ENCODE data around the gene HOXB1.

HOXB1 gene

GRCh38 chr17:48543107-48543853, 12.5 kb upstream of the HOXB1 start:
- Histone ChIP-seq H3K79me2 (ENCODE audit: insufficient read depth, low read length) (no peaks in the 10 kb centered on the region), H3K27me3 (ENCODE audit: insufficient read depth, low read length) (no peaks in the 10 kb centered on the region), H3K36me3 (ENCODE audit: insufficient read depth, low read length) (no peaks in the 10 kb centered on the region), H3K9me2 (ENCODE audit: low read depth, low read length) (no peaks in the 10 kb centered on the region), H3F3A (ENCODE audit: insufficient read depth, low read length) (no peaks in the 10 kb centered on the region), H2AFZ (ENCODE audit: low read length) (no peak overlapping the region), H3K4me1 (ENCODE audit: insufficient read depth, low read length, severe bottlenecking) (no peaks in the 10 kb centered on the region), H3K4me3 (ENCODE audit: low read depth, low read length, poor library complexity, severe bottlenecking) (no peak overlapping the region), H3K27ac (ENCODE audit: low read depth, low read length, poor library complexity, severe bottlenecking) (no peak overlapping the region), H4K20me1 (ENCODE audit: insufficient read depth, low read length) (no peaks in the 10 kb centered on the region), H3K4me2 (ENCODE audit: low read length) (no peak overlapping the region), H3K9me3 (ENCODE audit: low read length) (no peaks in the 10 kb centered on the region), H3K9ac (ENCODE audit: low read length) (no peak overlapping the region)
- no peak for TF ChIP-seq CTCF (IDR thresholded peaks at IDR 0.05; ENCODE audit: low read length)
- no peak for TF ChIP-seq EZH2 (IDR thresholded peaks at IDR 0.05; ENCODE audit: borderline replicate concordance, low read length)

- no peak overlapping the region for H2AFZ ChIP-seq (ENCODE audit: low read length)
- TF ChIP-seq CTCF (IDR thresholded peaks at IDR 0.05; ENCODE audit: low read length) (no peak), EZH2 (IDR thresholded peaks at IDR 0.05; ENCODE audit: borderline replicate concordance, low read length) (no peak)
- no peaks in the 10 kb centered on the region for H3K9me2 ChIP-seq (ENCODE audit: low read depth, low read length)
- H3K4me1 ChIP-seq (ENCODE audit: insufficient read depth, low read length, severe bottlenecking), result no peaks in the 10 kb centered on the region
- H3K9ac ChIP-seq (ENCODE audit: low read length), result no peak overlapping the region
- no peaks in the 10 kb centered on the region for H3K9me3 ChIP-seq (ENCODE audit: low read length)
- no peak overlapping the region for H3K4me3 ChIP-seq (ENCODE audit: low read depth, low read length, poor library complexity, severe bottlenecking)
- H3F3A ChIP-seq (ENCODE audit: insufficient read depth, low read length), result no peaks in the 10 kb centered on the region
- H3K27me3 ChIP-seq (ENCODE audit: insufficient read depth, low read length), result no peaks in the 10 kb centered on the region
- H3K36me3 ChIP-seq (ENCODE audit: insufficient read depth, low read length), result no peaks in the 10 kb centered on the region
- H3K4me2 ChIP-seq (ENCODE audit: low read length), result no peak overlapping the region
- H3K79me2 ChIP-seq (ENCODE audit: insufficient read depth, low read length), result no peaks in the 10 kb centered on the region
- no peaks in the 10 kb centered on the region for H4K20me1 ChIP-seq (ENCODE audit: insufficient read depth, low read length)
- H3K27ac ChIP-seq (ENCODE audit: low read depth, low read length, poor library complexity, severe bottlenecking), result no peak overlapping the region
Measured at GRCh38 chr17:48542698-48543106, 11.9 kb upstream of the HOXB1 start.

- no peaks in the 10 kb centered on the region for H3F3A ChIP-seq (ENCODE audit: insufficient read depth, low read length)
- no peaks in the 10 kb centered on the region for H3K27me3 ChIP-seq (ENCODE audit: insufficient read depth, low read length)
- TF ChIP-seq EZH2 (IDR thresholded peaks at IDR 0.05; ENCODE audit: borderline replicate concordance, low read length) (no peak), CTCF (IDR thresholded peaks at IDR 0.05; ENCODE audit: low read length) (no peak)
- H3K4me1 ChIP-seq (ENCODE audit: insufficient read depth, low read length, severe bottlenecking), result no peaks in the 10 kb centered on the region
- H2AFZ ChIP-seq (ENCODE audit: low read length), result no peak overlapping the region
- no peak overlapping the region for H3K27ac ChIP-seq (ENCODE audit: low read depth, low read length, poor library complexity, severe bottlenecking)
- no peak overlapping the region for H3K4me2 ChIP-seq (ENCODE audit: low read length)
- no peaks in the 10 kb centered on the region for H3K79me2 ChIP-seq (ENCODE audit: insufficient read depth, low read length)
- H4K20me1 ChIP-seq (ENCODE audit: insufficient read depth, low read length), result no peaks in the 10 kb centered on the region
- H3K9me2 ChIP-seq (ENCODE audit: low read depth, low read length), result no peaks in the 10 kb centered on the region
- H3K9ac ChIP-seq (ENCODE audit: low read length), result no peak overlapping the region
- no peaks in the 10 kb centered on the region for H3K9me3 ChIP-seq (ENCODE audit: low read length)
- H3K4me3 ChIP-seq (ENCODE audit: low read depth, low read length, poor library complexity, severe bottlenecking), result no peak overlapping the region
- no peaks in the 10 kb centered on the region for H3K36me3 ChIP-seq (ENCODE audit: insufficient read depth, low read length)
Measured at GRCh38 chr17:48542114-48542656, 11.4 kb upstream of the HOXB1 start.
